NOMO-1 (cell line): ENCODE data around the gene HID1.
"Not testable (repeated sequence)": the region's sequence is repeated elsewhere in the genome, so short reads cannot be mapped to it uniquely, and the experiment has no call there.

Experiments
- DNase-seq, 2 experiments: peaks; one replicate each; lab custom pipeline; 2025; ENCODE audit not compliant: unreplicated experiment in 2 of 2; lab: John Stamatoyannopoulos, UW

The HID1 gene

DNA sequence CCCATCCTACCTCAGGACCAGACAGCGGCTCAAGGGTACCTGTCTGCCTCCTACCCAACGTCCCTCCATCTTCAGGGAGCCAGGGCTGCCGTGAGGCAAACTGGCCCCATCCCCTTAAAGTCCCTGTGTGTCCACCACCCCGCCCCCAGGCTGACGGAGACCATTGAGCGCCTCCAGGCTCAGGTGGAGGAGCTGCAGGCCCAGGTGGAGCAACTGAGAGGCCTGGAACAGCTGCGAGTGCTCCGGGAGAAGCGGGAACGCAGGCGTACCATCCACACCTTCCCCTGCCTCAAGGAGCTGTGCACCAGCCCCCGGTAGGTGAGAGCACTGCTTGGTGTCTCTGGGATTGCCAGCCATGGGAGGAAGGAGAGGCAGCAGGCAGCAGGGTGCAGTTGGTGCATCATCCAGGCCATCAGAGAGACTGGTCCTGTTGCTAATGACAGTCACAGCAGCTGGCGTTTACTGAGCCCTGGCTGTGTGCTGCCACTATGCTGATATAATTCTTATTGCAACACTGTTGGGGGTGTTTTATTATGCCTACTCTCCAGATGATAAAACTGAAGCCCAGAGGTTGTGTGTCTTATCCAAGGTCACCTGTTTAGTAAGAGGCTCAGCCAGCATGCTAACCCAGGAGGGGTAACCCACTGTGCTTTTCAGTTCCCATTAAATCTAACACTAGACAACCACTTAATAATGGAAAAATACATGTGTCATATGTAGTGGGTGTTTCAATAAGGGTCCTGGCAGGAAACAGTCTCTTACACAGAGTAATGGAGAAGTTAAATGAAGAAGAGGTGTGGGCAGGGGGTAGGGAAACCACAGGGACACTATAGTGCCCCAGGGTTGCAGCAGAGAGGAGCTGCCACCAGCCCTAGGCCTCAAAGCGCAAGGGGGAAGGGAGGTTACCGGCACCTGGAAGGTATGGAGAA, 29.6 kb upstream of the HID1 start:
- peak; percentile 45 to 47 for DNase-seq

DNA sequence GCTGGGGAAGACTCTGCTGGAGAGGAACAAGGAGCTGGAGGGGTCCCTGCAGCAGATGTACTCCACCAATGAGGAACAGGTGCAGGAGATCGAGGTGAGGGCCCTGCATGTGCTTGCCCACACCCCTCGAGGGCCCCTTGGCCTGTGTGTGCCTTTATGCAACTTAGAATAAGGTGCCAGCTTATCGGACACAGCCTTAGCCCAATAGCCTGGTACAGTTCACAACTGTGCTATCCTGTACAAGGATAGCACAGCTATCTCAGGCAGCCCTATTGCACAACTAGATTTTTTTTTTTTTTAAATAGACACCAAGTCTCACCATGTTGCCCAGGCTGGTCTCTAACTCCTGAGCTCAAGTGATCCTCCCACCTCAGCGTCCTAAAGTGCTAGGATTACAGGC, 27.0 kb upstream of the HID1 start:
- no peak for DNase-seq

DNA sequence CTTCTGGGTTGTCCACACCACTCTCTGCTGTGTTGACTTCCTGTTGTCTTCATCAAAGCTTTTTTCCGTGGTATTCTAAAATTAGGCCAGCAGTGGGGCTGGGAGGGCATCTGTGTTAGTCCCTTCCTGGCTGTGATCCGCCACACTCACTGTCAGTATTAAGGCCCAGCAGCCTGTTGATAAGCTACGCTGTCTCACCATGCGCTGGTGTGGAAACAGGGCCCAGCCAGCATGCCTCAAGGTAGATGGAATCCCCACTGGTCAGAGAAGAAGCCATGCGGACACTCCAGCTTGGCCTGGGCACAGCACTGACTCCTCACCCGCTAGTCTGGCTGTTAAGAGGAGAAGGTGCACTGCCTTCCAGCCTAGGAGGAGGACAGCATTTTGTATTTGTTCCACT, 26.2 kb upstream of the HID1 start:
- no peak for DNase-seq

DNA sequence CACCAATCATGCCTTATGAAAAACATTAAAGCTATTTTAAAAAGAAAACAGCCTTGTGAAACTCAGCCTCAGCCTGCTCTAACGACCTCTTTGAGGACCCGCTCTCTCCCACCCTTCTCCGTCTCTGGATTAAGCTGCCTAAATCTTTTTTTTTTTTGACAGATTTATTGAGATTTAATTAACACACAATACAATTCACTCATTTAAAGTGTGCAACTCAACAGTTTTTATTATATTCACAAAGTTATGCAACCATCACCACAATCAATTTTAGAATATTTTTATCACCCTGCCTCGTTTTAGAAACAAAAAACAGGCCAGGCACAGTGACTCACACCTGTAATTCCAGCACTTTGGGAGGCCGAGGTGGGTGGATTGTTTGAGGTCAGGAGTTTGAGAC, 23.3 kb upstream of the HID1 start:
- DNase-seq, result peak in 1 of 2 experiments; percentile 33

DNA sequence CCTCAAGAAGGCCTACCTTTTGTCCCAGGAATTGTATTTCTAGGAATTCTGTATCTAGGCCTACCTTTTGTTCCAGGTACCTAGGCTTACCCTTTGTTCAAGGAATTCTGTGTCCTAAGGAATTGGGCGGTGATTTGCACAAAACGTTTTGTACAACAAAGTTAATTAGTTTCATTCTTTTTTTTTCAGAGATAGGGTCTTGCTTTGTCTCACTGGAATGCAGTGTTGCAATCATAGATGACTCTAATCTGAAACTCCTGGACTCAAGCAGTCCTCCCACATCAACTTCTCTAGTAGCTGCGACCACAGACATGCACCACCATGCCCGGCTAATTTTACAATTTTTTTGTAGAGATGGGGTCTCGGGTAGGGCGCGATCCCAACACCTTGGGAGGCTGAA, 21.9 kb upstream of the HID1 start:
- peak in 1 of 2 experiments; percentile 57 for DNase-seq

DNA sequence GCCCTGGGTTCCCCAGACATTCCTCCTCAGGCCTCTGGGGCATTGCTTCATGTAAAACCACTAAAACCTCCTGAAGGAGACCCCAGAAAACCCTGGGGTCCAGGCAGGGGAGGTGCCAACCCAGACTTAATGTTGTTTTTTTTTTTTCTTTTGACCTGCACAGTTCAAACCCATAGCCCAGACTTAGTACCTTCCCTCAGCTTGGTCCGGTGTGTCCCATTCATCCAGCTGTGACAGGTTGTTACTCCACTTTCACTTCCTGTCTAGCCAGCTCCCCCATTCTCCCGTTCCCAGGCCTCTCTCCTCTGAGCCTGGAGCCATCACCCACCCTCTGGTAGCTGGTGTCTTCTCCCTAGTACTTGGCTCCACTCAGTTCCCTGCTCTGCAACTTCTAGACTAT, 19.7 kb upstream of the HID1 start:
- DNase-seq, result no peak

DNA sequence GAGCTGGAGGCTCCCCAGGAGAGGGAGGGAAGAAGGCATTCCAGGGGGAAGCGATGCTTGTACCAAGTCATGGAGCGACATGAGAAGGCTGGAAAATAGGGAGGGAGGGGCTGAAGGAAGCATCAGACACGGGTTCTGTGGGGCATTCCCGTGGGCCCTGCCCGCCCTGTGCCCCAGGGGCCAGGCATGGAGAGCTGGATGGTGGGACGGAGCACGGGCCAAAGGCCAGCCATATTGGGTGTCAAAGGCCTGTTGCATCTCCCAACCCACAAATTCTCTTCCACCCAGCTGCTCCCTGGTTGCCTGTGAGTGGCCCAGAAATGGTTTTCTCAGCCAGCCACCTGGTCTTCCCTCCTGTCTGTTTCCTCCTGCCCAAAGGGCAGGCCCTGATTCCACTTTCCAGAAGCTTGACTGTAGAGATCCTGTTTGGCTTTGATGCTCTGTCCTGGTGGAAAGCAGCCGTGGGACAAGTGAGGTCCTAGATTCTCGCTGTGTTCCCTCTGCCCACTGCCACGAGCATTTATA, 18.1 kb upstream of the HID1 start:
- no peak for DNase-seq

DNA sequence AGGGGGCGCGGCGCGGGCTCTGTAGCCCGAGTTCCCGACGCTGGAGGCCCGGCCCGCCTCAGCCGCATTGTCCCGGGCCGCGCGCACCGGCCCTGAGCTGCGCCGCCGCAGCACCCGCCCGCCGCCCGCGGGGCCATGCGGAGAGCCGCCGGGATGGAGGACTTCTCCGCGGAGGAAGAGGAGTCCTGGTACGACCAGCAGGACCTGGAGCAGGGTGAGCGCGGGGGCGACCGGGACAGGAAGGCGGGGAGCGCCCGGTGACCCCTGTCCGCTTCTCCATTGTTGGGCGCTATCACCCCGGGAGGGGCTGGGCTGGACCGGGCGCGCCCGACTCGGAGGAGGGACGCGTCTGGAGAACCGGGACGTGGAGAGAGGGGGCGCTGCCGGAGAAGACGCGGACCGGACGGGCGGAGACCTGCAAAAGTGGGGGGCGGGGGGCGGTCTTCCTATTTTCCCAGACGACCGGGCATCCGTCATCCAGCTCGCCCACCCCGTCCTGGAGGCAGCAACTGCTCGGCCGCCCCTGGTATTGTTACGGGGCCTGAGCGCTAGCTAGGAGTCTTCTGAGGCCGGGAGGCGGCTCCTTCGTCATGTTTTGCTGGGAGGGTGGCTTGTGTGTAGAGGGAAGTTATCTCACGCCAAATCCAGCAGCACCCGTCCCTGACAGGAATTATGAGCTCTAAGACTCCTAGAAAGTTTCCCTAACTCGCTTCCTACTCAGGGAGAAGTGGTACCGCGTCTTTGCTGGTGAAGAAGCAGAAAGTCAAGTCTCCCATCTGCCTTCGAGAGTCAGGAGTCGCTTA, 15.6 kb upstream of the HID1 start:
- no peak for DNase-seq

DNA sequence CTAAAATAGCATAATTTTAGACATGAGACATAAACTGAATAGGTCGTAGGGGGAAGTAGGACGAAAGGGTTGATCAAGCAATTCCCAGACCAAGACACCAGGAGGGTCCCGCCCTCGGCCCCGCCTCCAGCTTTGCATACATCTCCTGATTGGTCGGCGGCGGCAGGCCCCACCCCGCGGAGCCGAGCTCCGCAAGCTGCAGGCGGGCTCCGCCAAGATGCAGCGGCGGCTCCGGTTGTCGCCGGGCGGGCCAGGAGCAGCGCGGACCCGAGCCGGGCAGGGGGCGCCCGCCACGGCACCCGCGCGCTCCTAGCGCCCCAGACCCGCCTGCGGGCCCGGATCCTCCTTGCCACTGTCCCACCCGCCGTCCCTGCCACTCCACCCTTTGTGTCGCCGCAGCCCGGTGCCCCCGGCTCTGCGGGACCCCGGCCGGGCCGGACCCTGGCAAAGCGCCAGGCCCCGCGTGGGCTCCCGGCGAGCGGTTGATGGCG, 14.9 kb upstream of the HID1 start, which contains the start of gene CDR2L:
Gene CDR2L (plus strand): TSS at position 215 of the 491 bp plus-strand sequence. CDS start 412 bp downstream, outside the sequence.
- DNase-seq, result peak; percentile 93 to 95

DNA sequence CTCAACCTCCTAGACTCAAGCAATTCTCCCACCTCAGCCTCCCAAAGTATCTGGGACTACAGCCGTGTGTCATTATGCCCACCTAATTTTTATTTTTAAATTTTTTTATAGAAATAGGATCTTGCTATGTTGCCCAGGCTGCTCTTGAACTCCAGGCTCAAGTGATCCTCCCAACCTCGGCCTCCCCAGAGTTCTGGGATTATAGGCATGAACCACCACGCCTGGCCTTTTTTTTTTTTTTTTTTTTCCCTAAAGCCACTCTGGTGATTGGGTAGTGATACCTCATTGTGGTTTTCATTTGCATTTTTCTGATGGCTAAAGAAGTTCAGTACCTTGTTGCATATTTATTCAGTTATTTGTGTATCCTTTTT, 13.6 kb upstream of the HID1 start:
- DNase-seq, result no peak

DNA sequence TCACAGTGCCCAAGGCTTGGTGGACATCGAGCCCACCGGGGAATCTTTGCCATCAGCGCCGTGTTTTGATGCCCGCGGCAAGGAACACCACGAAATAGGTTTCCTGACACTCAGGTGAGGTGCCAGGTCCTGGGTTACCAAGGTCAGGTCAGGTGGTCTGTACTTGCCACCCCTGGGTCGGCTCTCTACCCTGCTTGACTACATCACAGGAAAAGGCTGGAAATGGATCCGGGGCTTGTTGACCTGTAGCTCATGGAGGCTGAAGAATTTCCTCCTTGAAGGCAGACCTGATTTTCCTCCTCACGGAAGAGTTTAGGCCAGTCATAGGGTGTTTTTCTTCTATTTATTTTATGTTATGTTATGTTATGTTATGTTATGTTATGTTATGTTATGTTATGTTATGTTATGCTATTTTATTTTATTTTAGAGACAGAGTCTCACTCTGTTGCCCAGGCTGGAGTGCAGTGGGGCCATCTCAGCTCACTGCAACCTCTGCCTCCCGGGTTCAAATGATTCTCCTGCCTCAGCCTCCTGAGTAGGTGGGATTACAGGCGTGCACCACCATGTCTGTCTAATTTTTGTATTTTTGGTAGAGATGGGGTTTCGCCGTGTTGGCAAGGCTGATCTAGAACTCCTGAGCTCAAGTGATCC, 10.2 kb upstream of the HID1 start:
- DNase-seq, result not testable (repeated sequence)

DNA sequence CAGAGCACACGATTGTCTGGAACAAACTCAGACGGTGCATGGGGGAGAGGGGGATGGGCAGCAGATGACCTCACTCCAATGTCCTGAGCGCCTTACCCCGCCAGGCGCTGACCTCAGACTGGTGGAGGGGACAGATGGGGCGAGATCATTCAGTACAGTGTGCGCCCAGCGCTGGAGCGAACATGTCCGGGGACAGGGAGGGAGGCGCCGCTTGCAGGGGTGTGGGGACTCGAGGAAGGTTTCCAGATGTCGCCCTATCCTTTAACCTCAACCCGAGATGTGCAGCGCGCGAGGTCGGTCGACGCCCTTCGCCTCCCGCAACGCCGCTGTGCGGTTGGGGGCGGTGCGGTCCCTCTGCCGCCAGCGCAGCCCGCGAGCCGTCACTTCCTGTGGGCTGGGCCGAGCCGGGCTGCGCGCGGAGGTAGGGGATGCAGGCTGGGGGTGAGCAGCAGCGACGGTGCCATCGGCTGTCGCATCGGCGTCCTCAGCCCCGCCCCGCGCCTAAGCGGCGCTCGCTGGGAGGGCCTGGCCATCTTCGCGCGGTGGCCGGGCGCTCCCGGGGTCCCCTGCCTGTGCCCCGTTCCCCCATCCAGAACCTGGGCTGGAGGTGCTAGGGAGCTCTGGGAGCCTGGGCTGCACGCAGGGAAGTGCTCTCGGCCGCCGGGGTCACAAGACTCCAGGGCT, 9.6 kb upstream of the HID1 start:
- DNase-seq, result peak; percentile 57 to 70

DNA sequence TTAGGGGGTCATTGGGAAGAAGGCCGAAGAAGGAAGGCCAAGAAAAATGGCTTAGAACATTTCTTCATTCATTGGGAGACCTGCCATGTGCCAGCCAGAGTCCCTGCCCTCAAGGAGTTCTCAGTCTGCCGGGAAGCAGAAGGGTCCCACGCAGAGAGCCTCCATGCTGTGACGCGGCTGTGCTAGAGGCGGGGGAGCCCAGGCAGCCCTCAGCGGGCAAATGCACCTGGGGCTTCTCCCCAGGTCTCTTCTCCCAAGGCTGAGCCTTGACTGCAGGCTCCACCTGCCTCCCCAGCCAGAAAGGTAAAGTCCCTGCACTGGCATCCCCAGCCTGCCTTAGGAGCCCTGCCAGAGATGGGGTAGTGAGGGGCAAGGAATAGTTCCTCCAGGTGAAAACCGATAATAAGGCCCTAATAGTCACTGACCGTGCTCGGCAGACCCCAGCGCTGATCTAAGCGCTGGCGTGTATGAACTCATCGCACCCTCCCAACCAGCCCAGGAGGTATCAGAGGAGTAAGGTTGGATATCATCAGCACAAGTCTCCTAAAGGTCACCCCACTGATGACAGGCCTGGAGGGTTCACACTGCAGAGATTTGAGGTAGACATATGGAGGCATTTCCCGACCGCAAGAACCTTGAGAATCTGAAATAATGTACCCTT, 8.9 kb upstream of the HID1 start:
- no peak for DNase-seq

DNA sequence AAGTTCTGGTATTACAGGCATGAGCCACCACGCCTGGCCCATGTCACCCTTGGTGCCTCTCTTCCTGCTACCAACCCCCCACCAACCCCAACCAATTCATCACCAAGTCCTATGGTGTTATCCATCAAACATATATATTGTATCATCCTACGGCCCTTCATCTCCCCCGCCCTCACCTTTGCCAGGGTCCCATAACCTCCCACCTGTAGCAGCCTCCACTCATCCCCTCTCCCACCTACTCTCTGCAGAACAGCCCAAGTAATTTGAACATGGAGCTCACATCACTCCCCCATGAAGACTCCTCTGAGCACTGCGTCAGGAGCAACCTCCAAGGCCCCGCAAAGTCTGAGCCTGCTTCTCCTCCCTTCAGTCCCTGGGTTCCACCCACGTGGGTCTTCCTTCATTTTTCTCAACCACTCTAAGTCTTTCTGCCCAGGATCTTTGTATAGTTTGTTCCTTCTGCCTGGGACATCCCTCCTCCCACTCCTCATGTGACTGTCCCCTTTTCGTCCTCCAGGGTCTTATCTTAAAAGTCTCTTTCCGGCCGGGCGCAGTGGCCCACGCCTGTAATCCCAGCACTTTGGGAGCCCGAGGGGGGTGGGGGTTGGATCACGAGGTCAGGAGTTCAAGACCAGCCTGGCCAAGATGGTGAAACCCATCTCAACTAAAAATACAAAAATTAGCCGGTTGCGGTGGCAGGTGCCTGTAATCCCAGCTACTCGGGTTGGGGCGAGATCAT, 7.0 kb upstream of the HID1 start:
- DNase-seq, result no peak

DNA sequence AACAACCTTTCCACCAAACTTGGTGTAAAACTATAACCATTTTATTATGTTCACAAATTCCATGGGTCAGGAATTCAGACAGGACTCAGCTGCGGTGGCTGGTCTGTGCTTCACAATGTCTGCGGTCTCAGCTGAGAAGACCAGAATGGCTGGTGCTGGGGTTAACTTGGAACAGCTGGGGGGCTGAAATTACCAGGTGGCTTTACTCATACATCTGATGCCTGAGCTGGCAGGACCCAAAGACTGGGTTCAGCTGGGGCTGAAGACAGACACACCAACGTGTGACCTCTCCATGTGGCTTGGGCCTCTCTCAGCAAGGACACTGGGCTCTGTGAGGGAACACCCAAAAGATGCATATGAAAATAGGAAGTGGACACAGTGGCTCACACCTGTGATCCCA, 5.7 kb upstream of the HID1 start:
- no peak for DNase-seq

DNA sequence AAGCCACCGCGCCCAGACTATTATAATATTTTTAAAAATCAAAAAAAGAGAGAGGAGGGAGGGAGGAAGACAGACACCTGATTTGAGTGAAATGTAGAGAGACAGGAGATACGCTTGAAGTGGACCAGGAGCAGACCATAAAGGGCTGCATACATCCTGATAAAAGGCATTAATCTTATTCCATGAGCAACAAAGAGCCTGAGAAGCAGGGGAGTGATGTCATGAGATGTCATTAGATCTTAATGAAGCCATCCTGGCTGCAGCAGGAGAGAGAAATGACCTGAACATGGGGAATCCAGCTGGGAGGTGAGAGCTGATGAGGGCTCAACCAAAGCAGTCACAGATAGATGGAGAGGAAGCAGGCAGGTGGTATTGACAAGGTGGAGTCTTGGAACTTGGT, 5.2 kb upstream of the HID1 start:
- DNase-seq, result no peak

DNA sequence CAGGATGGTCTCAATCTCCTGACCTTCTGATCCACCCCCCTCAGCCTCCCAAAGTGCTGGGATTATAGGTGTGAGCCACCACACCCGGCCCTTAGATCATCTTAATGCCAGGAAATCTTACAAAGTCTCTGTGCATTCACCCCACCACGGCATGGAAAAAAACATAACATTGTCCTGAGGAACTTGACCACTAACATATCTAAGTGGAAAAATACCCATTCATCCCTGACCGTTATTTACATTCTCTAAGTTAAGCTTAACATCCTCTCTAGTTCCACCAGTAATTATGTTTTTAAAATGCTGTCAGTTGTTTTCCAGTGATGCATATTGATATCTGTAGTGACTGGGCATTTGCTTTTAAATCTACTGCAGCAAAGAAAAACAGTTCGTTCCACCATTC, 3.4 kb upstream of the HID1 start:
- DNase-seq, result no peak

DNA sequence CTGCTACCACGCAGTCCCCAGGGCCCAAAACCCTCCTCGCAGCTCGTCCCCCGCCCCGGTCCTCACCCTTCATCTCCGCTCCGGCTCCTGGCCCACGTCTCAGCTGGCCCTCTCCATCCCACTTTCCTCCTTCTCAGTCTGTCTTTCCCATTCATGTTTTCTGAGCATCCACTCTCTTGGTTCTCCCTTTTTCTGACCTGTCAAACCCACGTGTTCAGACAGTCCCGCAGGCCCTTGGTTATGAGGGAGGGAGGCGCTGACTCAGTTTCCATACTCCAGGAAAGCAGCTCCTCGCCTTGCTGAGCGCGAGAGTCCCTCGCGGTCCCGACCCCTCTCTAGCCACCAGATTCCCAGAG, 392 bp upstream of the HID1 start:
- DNase-seq, result no peak

DNA sequence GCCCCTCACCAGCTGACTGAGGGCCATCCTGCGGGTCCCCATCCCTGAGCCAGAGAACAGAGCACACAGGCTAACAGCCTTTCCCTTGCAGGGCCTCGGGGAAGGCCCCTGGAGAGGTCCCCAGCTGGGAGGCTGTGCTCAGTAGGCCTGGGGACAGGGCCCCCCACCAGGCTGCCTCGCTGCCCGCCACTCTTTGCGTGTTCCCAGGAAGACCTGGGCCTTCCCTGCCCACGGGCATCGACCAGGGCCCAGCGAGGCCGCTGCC, 785 bp downstream of the HID1 start:
- no peak for DNase-seq
